Motor neuron (in vitro differentiated cells): ENCODE measurements around the gene CD164. TPM values are rescaled to one million over a fixed set of nuclear protein-coding genes. Genes with fewer than 3 reads are reported as not detected.

Source experiments
- ATAC-seq, 8 experiments: fragments of 200-7000 bp; cut with Tn5 transposase; replicated peaks in 6 of 8; 2 replicates each; pipeline ENCODE4 v1.8.0; 2021; ENCODE audit warnings: mild to moderate bottlenecking in 8 of 8, moderate library complexity in 8 of 8
- H3K27ac ChIP-seq, 2 donors: fragments of 250-450 bp; sonication (Bioruptor Pico); 2 replicates each; pipeline ENCODE4 v1.9.0; 2021; ENCODE audit warnings: antibody characterized with exemption in 2 of 2, mild to moderate bottlenecking in 2 of 2, moderate library complexity in 1 of 2
- H3K4me1 ChIP-seq, 2 donors: fragments of 250-450 bp; sonication (Bioruptor Pico); replicated peaks in 1 of 2; 2 replicates each; pipeline ENCODE4 v1.6.1; 2021; ENCODE audit warnings: antibody characterized with exemption in 2 of 2, mild to moderate bottlenecking in 2 of 2, moderate library complexity in 1 of 2
- H3K4me3 ChIP-seq, 5 donors: fragments of 250-450 bp; sonication (Bioruptor Pico); 2 replicates each; pipeline ENCODE4 v1.9.0; 2021; ENCODE audit warnings: antibody characterized with exemption in 5 of 5, mild to moderate bottlenecking in 5 of 5, moderate library complexity in 4 of 5
- WGBS, 10 experiments: fragments of 450-650 bp; shearing (Covaris generic); methylation state at CpG; one replicate each; pipeline ENCODE4 v1.0.0; 2022; 5-methylcytosine and 5-hydroxymethylcytosine counted together
- in situ Hi-C, 9 experiments: fragments of 400-800 bp; cut with MboI; loops; one replicate each; pipeline ENCODE4 v1.15.0; 2021; ENCODE audit warnings: low sequenced_read_pairs in 9 of 9, low pct_unique_long_range_greater_than_20kb in 2 of 9; ENCODE audit not compliant: unreplicated experiment in 9 of 9
- total RNA-seq, 8 experiments: library from RNA; unstranded; fragments of 300-600 nt; gene quantifications; 2 replicates each; pipeline versions ENCODE4 v1.2.3 to v1.2.4, GENCODE V29; 2022

CD164 gene
- total RNA-seq, 8 experiments from 2014 or later, result 32.8 to 198 (median 90.8) TPM

GRCh38 chr6:109393157-109393885, 11.1 kb upstream of the CD164 start:
- no peak overlapping the region for H3K27ac ChIP-seq
- ATAC-seq, result no peak
- 33 to 96% (median 80%) methylated on average over 1 to 4 of the region's 5 CpGs; no CpG with 5 or more reads in 4 of the 10 experiments for WGBS, 10 experiments
- no peak overlapping the region for H3K4me3 ChIP-seq
- in situ Hi-C loops, result loop anchor here in 4 of 9 experiments (25.0 kb wide), 1 partner anchor 206 kb away; no protein-coding TSS in a partner anchor
- peaks cover 0 to 9% of the 10 kb centered on the region in 2 donors for H3K4me1 ChIP-seq

- no peak overlapping the region for H3K4me3 ChIP-seq
- no peak overlapping the region for H3K27ac ChIP-seq
- H3K4me1 ChIP-seq, result peaks cover 0 to 9% of the 10 kb centered on the region in 2 donors
- ATAC-seq, result peak in 2 of 8 experiments; percentile 23 to 37
- WGBS, 10 experiments, result 20 to 76% (median 50%) methylated on average over 2 to 6 of the region's 6 CpGs; no CpG with 5 or more reads in 2 of the 10 experiments
- in situ Hi-C loops, result loop anchor here in 4 of 9 experiments (25.0 kb wide), 1 partner anchor 202 kb away; no protein-coding TSS in a partner anchor
Observed at GRCh38 chr6:109389650-109390274, 7.5 kb upstream of the CD164 start.

GRCh38 chr6:109388265-109388664, 6.0 kb upstream of the CD164 start:
- no peak for ATAC-seq
- no peak overlapping the region for H3K27ac ChIP-seq
- in situ Hi-C loops, result loop anchor here in 4 of 9 experiments (25.0 kb wide), 1 partner anchor 201 kb away; no protein-coding TSS in a partner anchor
- no peak overlapping the region for H3K4me3 ChIP-seq
- WGBS, 10 experiments, result 0 to 88% (median 76%) methylated on average over 1 of the region's 1 CpG
- peaks cover 0 to 12% of the 10 kb centered on the region in 2 donors for H3K4me1 ChIP-seq

DNA sequence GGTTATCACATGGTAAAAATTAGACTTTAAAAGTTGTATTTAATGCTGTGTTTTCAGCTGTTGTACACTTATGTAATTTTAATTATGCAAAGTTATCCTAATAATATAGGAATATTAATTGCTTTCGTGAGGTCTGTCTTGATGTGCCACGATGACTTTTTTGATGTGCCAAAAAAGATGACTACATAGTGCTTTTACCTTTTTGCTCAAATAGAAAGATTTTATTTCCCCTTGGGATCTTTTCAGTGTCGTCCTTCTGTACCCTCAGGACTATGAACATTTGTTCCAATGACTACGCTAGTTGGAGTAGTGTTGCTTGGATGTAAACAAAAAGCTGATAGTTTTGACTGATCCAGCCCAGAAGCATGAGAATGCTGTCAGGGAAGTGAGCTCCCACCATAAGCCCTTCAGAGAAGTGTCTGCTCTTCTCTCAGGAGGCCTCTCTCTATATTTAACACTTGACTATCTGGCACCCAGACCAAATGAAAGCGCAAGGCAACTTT, 1.2 kb upstream of the CD164 start:
- no peak overlapping the region for H3K27ac ChIP-seq
- H3K4me1 ChIP-seq, result peaks cover 9 to 11% of the 10 kb centered on the region in 2 donors
- H3K4me3 ChIP-seq, result peak overlapping the region; percentile 57 to 96 (median 74)
- 0 to 50% (median 32%) methylated on average over 2 to 5 of the region's 5 CpGs; no CpG with 5 or more reads in 1 of the 10 experiments for WGBS, 10 experiments
- in situ Hi-C loops, result loop anchor here in 4 of 9 experiments (25.0 kb wide), 1 partner anchor 196 kb away; no protein-coding TSS in a partner anchor
- ATAC-seq, result no peak

- peak overlapping the region; percentile 57 to 96 (median 74) for H3K4me3 ChIP-seq
- peak overlapping the region; percentile 100 for H3K27ac ChIP-seq
- 0 to 6% (median 0%) methylated on average over 1 to 30 of the region's 42 CpGs; no CpG with 5 or more reads in 1 of the 10 experiments for WGBS, 10 experiments
- in situ Hi-C loops, result loop anchor here in 4 of 9 experiments (25.0 kb wide), 1 partner anchor 196 kb away; no protein-coding TSS in a partner anchor
- peaks cover 9 to 11% of the 10 kb centered on the region in 2 donors for H3K4me1 ChIP-seq
- ATAC-seq, result peak; percentile 64 to 85 (median 78)
Observed at GRCh38 chr6:109382576-109383437, 540 bp upstream of the CD164 start.

DNA sequence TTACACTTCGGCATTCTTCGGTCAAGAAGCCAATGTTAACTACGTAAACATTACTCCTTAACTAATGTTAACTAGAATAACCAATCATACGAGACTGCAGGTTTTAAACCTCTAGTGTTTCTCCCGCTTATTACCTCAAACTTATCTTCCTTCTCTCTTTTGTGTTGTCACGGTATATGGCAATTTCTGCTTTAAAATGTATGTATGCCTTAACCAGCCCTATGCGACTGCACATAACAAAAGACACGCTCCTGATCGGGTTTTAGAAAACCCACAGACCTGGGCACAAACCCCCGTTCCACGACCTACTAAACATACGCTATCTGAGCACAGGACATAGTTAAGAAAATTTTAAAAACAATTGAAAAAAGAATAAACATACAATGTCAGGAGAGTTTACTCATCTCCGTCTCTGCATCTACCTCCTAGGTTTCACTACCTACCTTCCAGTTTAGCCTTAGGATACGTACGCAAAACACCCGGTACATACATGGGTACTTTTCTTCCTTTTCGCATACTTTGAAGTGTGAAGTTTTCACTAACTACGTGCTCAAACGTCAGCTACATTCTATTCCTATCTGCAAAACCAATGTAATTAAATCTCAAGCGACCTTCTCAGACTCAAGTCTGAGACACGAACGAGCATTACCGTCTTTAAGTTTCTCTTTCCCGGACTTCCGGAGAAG, 1.1 kb downstream of the CD164 start:
- Histone ChIP-seq H3K4me3 (peak overlapping the region; percentile 57 to 96 (median 74)), H3K4me1 (peaks cover 9 to 11% of the 10 kb centered on the region in 2 donors), H3K27ac (peak overlapping the region; percentile 100)
- no peak for ATAC-seq
- in situ Hi-C loops, result loop anchor here in 4 of 9 experiments (25.0 kb wide), 1 partner anchor 194 kb away; no protein-coding TSS in a partner anchor
- WGBS, 10 experiments, result 0 to 2% (median 0%) methylated on average over 8 to 19 of the region's 25 CpGs; no CpG with 5 or more reads in 1 of the 10 experiments

- no peak for ATAC-seq
- Histone ChIP-seq H3K4me1 (peaks cover 9 to 11% of the 10 kb centered on the region in 2 donors), H3K4me3 (peak overlapping the region; percentile 57 to 96 (median 74)), H3K27ac (no peak overlapping the region)
- in situ Hi-C loops, result loop anchor here in 4 of 9 experiments (25.0 kb wide), 1 partner anchor 192 kb away; no protein-coding TSS in a partner anchor
- WGBS, 10 experiments, result 20 to 100% (median 39%) methylated on average over 1 to 2 of the region's 2 CpGs
Observed at GRCh38 chr6:109379711-109380110, 2.6 kb downstream of the CD164 start.

DNA sequence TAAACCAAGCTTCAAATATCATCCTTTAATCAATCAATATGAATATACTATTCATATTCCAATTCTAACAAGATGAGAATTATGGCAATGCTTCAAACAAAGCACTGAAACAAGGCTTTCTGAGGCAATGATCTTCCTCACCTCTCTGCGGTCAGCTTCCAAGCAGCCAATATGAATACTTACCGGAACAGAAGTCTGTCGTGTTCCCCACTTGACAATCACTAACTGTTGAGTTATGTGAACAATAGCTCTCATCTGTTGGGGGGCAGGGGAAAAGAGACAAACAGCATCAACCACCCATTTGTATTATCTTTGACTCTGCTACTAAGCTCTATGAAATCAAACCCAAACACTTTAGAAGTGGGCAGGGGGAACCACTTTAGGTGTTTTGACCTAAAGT, 4.5 kb downstream of the CD164 start:
- Histone ChIP-seq H3K27ac (no peak overlapping the region), H3K4me3 (no peak overlapping the region), H3K4me1 (peaks cover 6 to 11% of the 10 kb centered on the region in 2 donors)
- WGBS, 10 experiments, result 79 to 100% (median 97%) methylated on average over 1 to 3 of the region's 3 CpGs; no CpG with 5 or more reads in 2 of the 10 experiments
- ATAC-seq, result no peak
- in situ Hi-C loops, result loop anchor here in 4 of 9 experiments (25.0 kb wide), 1 partner anchor 190 kb away; no protein-coding TSS in a partner anchor

DNA sequence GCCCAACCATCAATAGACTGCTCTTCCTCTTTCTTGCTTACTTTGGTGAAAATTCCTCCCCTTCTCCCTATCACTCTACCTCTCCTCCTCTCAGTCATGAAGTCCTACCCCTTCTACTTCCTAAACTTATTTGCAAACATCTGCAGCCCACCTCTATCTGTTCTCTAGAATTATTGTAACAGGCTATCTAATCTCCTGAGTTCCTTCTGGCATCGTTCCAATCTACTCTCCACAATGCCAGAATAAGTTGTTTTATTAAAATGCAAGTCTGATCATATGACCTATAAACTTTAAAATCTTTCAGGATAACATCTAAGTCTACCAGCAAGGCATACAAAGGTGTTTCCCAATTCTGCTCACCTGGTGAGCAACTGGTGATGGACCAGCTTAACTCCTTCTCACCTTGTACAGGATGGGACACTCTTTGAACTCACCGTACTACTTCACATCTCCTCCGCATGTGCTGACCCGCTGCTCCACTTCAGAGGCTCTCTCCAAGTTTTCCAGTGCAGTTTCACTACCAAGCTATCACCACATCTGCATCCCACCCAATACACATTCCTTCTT, 7.9 kb downstream of the CD164 start:
- ATAC-seq, result no peak
- no peak overlapping the region for H3K4me3 ChIP-seq
- 39 to 100% (median 80%) methylated on average over 1 to 4 of the region's 4 CpGs; no CpG with 5 or more reads in 3 of the 10 experiments for WGBS, 10 experiments
- peaks cover 5% of the 10 kb centered on the region in 2 donors for H3K4me1 ChIP-seq
- H3K27ac ChIP-seq, result no peak overlapping the region
- in situ Hi-C loops, result no loop called here

GRCh38 chr6:109373762-109374161, 8.5 kb downstream of the CD164 start:
- H3K4me3 ChIP-seq, result no peak overlapping the region
- whole genome bisulfite sequencing, 10 experiments, result 74 to 100% (median 99%) methylated on average over 1 to 4 of the region's 4 CpGs
- no peaks in the 10 kb centered on the region for H3K4me1 ChIP-seq
- no peak overlapping the region for H3K27ac ChIP-seq
- in situ Hi-C loops, result no loop called here
- ATAC-seq, result no peak

DNA sequence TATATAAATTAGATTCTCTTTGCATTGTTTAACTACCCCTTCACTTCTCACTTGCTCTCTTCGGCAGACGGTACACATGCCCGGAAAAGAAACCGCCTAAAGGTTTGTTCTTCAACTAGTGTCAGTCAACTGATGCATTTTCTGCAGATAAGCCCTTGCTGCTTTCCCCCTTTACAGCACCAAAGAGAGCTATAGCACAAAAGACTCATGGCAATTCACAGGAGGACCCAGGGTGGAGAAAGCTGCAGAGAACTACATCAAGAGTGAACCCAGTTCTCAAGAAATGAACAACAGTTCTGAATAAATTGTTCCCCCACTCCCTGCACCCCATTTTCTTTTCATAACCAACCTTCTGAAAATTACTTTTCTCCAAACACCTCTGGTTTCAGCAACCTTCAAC, 8.9 kb downstream of the CD164 start:
- Histone ChIP-seq H3K4me3 (no peak overlapping the region), H3K27ac (no peak overlapping the region), H3K4me1 (no peaks in the 10 kb centered on the region)
- no peak for ATAC-seq
- 84 to 100% (median 94%) methylated on average over 2 to 4 of the region's 4 CpGs; no CpG with 5 or more reads in 3 of the 10 experiments for WGBS, 10 experiments
- in situ Hi-C loops, result no loop called here
